ENCODE data around the gene BST1. TPM values are rescaled to one million over a fixed set of nuclear protein-coding genes. Genes with fewer than 3 reads are reported as not detected.

BST1 gene
- total RNA-seq, 1 experiment from 2014 or later = 0.41 TPM

DNA sequence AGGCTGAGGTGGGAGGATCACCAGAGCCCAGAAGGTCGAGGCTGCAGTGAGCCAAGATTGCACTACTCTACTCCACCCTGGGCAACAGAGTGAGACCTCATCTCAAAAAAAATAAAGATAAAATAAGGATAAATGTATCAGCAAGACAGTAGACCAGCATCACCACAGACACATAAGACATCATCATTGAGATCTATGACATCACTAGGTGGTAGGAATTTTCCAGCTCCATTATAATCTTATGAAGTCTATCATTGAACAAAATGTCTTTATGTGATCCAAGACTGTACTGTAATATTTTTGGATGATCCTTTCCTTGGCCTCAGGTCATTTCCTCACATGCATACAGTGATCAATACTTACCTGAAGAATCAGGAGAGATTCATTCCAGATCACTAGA, 29.5 kb upstream of the BST1 start:
- H3K27me3 ChIP-seq (replicated peaks; ENCODE audit: control insufficient read depth, insufficient read depth, low read length) = no peaks in the 10 kb centered on the region
- intact Hi-C loops (cut with micrococcal nuclease; ENCODE audit: unreplicated experiment) = no loop called here
- H3K4me3 ChIP-seq (ENCODE audit: low read depth, low read length) = no peak overlapping the region
- no TSS peak for BruUV-seq (replicated peaks)
- Mint-ChIP-seq H3K4me3 (ENCODE audit: unreplicated experiment) (no peak overlapping the region), H3K9me3 (ENCODE audit: unreplicated experiment) (no peaks in the 10 kb centered on the region), H3K27ac (ENCODE audit: unreplicated experiment) (no peak overlapping the region), H3K4me1 (ENCODE audit: low read depth, unreplicated experiment) (peaks cover 13% of the 10 kb centered on the region), H3K27me3 (ENCODE audit: insufficient read depth, unreplicated experiment) (no peaks in the 10 kb centered on the region), H3K36me3 (ENCODE audit: insufficient read depth, unreplicated experiment) (peaks cover 4% of the 10 kb centered on the region)
- ChIA-PET CTCF (no interaction called here), POLR2A (no interaction called here)
- H3K9me3 ChIP-seq = no peaks in the 10 kb centered on the region
- peaks cover 16% of the 10 kb centered on the region for H3K4me1 ChIP-seq
- TF ChIP-seq, protein P1, sequence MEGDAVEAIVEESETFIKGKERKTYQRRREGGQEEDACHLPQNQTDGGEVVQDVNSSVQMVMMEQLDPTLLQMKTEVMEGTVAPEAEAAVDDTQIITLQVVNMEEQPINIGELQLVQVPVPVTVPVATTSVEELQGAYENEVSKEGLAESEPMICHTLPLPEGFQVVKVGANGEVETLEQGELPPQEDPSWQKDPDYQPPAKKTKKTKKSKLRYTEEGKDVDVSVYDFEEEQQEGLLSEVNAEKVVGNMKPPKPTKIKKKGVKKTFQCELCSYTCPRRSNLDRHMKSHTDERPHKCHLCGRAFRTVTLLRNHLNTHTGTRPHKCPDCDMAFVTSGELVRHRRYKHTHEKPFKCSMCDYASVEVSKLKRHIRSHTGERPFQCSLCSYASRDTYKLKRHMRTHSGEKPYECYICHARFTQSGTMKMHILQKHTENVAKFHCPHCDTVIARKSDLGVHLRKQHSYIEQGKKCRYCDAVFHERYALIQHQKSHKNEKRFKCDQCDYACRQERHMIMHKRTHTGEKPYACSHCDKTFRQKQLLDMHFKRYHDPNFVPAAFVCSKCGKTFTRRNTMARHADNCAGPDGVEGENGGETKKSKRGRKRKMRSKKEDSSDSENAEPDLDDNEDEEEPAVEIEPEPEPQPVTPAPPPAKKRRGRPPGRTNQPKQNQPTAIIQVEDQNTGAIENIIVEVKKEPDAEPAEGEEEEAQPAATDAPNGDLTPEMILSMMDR (IDR thresholded peaks at IDR 0.05; ENCODE audit: insufficient read depth in 1 of 2, low read depth in 1 of 2, low read length in 1 of 2, severe bottlenecking in 1 of 2, unreplicated experiment in 1 of 2) = no peak
- no peak for DNase-seq
- H3K36me3 ChIP-seq (ENCODE audit: control insufficient read depth, insufficient read depth, low read length) = no peaks in the 10 kb centered on the region

DNA sequence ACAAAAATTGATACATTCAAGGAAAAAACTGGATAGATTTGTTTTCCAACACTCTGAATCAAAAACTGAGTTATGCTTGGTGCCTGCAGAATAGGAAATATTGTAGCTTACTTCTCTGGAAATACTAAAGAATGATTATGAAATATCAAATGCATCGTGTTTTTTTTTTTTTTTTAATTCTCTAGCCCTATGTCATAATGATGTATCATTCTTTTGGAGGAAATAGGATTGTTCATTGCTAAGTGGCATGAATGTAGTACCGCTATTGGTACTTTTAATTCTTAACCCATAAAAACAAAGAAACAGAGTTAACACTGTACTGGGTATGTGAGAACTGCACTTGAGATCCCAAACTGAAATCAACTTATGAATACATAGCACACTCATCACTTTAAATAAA, 28.8 kb upstream of the BST1 start:
- H3K36me3 ChIP-seq (ENCODE audit: control insufficient read depth, insufficient read depth, low read length) = no peaks in the 10 kb centered on the region
- H3K4me3 Mint-ChIP-seq (ENCODE audit: unreplicated experiment) = no peak overlapping the region
- peaks cover 4% of the 10 kb centered on the region for H3K36me3 Mint-ChIP-seq (ENCODE audit: insufficient read depth, unreplicated experiment)
- no peaks in the 10 kb centered on the region for H3K27me3 ChIP-seq (replicated peaks; ENCODE audit: control insufficient read depth, insufficient read depth, low read length)
- no peaks in the 10 kb centered on the region for H3K27me3 Mint-ChIP-seq (ENCODE audit: insufficient read depth, unreplicated experiment)
- H3K27ac Mint-ChIP-seq (ENCODE audit: unreplicated experiment) = no peak overlapping the region
- intact Hi-C loops (cut with micrococcal nuclease; ENCODE audit: unreplicated experiment) = no loop called here
- no TSS peak for BruUV-seq (replicated peaks)
- TF ChIP-seq, protein P1 (IDR thresholded peaks at IDR 0.05; ENCODE audit: insufficient read depth in 1 of 2, low read depth in 1 of 2, low read length in 1 of 2, severe bottlenecking in 1 of 2, unreplicated experiment in 1 of 2) = no peak
- H3K9me3 Mint-ChIP-seq (ENCODE audit: unreplicated experiment) = no peaks in the 10 kb centered on the region
- H3K4me1 Mint-ChIP-seq (ENCODE audit: low read depth, unreplicated experiment) = peaks cover 13% of the 10 kb centered on the region
- no peak for DNase-seq
- POLR2A ChIA-PET = no interaction called here
- no peak overlapping the region for H3K4me3 ChIP-seq (ENCODE audit: low read depth, low read length)
- H3K9me3 ChIP-seq = no peaks in the 10 kb centered on the region
- peaks cover 20% of the 10 kb centered on the region for H3K4me1 ChIP-seq
- CTCF ChIA-PET = no interaction called here

DNA sequence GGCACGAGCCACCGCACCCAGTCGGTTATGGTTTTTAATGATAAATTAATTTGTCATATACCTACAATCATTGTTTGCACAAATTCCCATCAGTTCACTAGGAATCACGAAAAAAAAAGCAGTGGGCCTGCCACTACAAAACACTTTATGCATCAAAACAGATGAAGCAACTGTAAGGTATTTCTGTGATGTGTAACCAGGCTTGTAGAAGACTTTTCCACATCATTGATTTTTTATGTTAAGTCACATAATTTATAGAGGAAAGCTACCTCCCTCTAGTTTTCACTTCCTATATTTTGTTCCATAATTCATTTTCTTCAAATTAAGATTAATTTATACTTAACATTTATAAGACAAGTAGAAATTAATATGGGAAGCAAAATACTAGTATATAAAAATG, 27.9 kb upstream of the BST1 start:
- Histone ChIP-seq H3K36me3 (ENCODE audit: control insufficient read depth, insufficient read depth, low read length) (no peaks in the 10 kb centered on the region), H3K4me1 (peaks cover 20% of the 10 kb centered on the region), H3K9me3 (no peaks in the 10 kb centered on the region), H3K4me3 (ENCODE audit: low read depth, low read length) (no peak overlapping the region), H3K27me3 (replicated peaks; ENCODE audit: control insufficient read depth, insufficient read depth, low read length) (no peaks in the 10 kb centered on the region)
- no peak for DNase-seq
- TF ChIP-seq, protein P1 (IDR thresholded peaks at IDR 0.05; ENCODE audit: insufficient read depth in 1 of 2, low read depth in 1 of 2, low read length in 1 of 2, severe bottlenecking in 1 of 2, unreplicated experiment in 1 of 2) = no peak
- Mint-ChIP-seq H3K4me3 (ENCODE audit: unreplicated experiment) (no peak overlapping the region), H3K9me3 (ENCODE audit: unreplicated experiment) (no peaks in the 10 kb centered on the region), H3K27me3 (ENCODE audit: insufficient read depth, unreplicated experiment) (no peaks in the 10 kb centered on the region), H3K27ac (ENCODE audit: unreplicated experiment) (no peak overlapping the region), H3K36me3 (ENCODE audit: insufficient read depth, unreplicated experiment) (peaks cover 4% of the 10 kb centered on the region), H3K4me1 (ENCODE audit: low read depth, unreplicated experiment) (peaks cover 18% of the 10 kb centered on the region)
- intact Hi-C loops (cut with micrococcal nuclease; ENCODE audit: unreplicated experiment) = no loop called here
- ChIA-PET POLR2A (no interaction called here), CTCF (interaction anchor here (1.0 kb wide), 1 partner anchor 195 kb away, joined by 3 read pairs; no protein-coding TSS in a partner anchor)
- BruUV-seq (replicated peaks) = no TSS peak
